ENCODE results near the gene DCAF10.

- TF ChIP-seq SIN3A (conservative IDR thresholded peaks at IDR 0.05 in 1 of 2, IDR thresholded peaks at IDR 0.05 in 1 of 2; ENCODE audit: low read depth in 1 of 2, low read length in 2 of 2) (no peak), CHD1 (IDR thresholded peaks at IDR 0.05; ENCODE audit: low read depth, low read length) (no peak), USF2 (IDR thresholded peaks at IDR 0.05; ENCODE audit: low read length) (no peak), CTCF (IDR thresholded peaks at IDR 0.05; ENCODE audit: control extremely low read depth in 1 of 3, insufficient read depth in 1 of 3, low read depth in 1 of 3, low read length in 3 of 3) (peak in 2 of 3 experiments; percentile 8 to 12; a peak in 1 of 4 replicates), GABPA (IDR thresholded peaks at IDR 0.05; ENCODE audit: borderline replicate concordance, insufficient read depth, low read length) (no peak), SIRT6 (IDR thresholded peaks at IDR 0.05; ENCODE audit: low read length) (no peak)
These were observed 13.5 kb upstream of the DCAF10 start for GRCh38 chr9:37787059-37787458.

Data from H1 (cell line).